Stomach smooth muscle (tissue), 2 donors: ENCODE results near the gene TRMT10C.
A peak's percentile ranks its signal among the peaks of the same experiment; 100 is the strongest.
"Not testable (repeated sequence)": the region's sequence is repeated elsewhere in the genome, so short reads cannot be mapped to it uniquely, and the experiment has no call there.

ENCODE experiments used
- H3K27ac ChIP-seq: one replicate; pipeline ENCODE4 v1.7.0; 2013; ENCODE audit warnings: mild to moderate bottlenecking, low read length, inconsistent platforms
- H3K27me3 ChIP-seq, 2 donors: one replicate each; pipeline ENCODE4 v1.7.0; 2013; ENCODE audit warnings: low read length in 2 of 2; ENCODE audit not compliant: insufficient read depth in 2 of 2, control insufficient read depth in 1 of 2
- H3K36me3 ChIP-seq, 2 donors: one replicate each; pipeline ENCODE4 v1.7.0; 2013; ENCODE audit warnings: low read length in 2 of 2; ENCODE audit not compliant: control insufficient read depth in 2 of 2, insufficient read depth in 2 of 2
- H3K4me1 ChIP-seq: one replicate; pipeline ENCODE4 v1.7.0; 2013; ENCODE audit warnings: low read length; ENCODE audit not compliant: control insufficient read depth, insufficient read depth
- H3K4me3 ChIP-seq, 2 donors: one replicate each; pipeline ENCODE4 v1.7.0; 2013; ENCODE audit warnings: low read length in 2 of 2
- H3K9ac ChIP-seq, 2 donors: one replicate each; pipeline ENCODE4 v1.7.0; 2013; ENCODE audit warnings: low read length in 2 of 2, mild to moderate bottlenecking in 1 of 2
- H3K9me3 ChIP-seq, 2 donors: one replicate each; pipeline ENCODE4 v1.7.0; 2013; ENCODE audit warnings: low read length in 2 of 2; ENCODE audit not compliant: control insufficient read depth in 2 of 2
- donor health status: healthy.
- donor health status: Pancreatic carcinoma.

TRMT10C gene

DNA sequence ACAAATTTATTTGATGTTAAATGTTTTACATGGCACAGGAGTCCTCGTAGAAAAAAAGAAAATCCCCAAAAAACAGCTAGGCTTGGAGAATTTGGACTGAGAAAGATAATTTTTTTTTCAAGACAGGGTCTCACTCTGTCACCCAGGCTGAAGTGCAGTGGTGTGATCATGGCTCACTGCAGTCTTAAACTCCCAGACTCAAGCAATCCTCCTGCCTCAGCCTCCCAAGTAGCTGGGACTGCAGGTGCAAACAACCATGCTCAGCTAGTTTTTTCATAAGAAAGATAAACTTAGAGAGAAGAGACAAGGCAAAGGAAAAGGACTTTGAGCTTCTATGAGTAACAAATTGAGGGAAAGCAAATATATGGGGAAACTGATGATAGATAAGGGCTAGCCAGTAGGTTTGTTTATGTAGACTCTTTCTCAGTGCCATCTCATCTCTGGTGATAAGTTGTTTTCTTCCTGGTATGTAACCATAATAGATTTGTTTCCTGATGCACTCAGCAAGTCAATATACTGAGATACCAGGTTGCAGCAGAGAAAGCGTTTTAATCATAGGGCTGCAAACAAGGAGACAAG lies 13.1 kb upstream of the TRMT10C start:
- H3K4me1 ChIP-seq = no peaks in the 10 kb centered on the region
- H3K9ac ChIP-seq = no peak overlapping the region
- no peaks in the 10 kb centered on the region for H3K9me3 ChIP-seq
- H3K4me3 ChIP-seq = no peak overlapping the region
- H3K36me3 ChIP-seq = no peaks in the 10 kb centered on the region
- no peak overlapping the region for H3K27ac ChIP-seq
- H3K27me3 ChIP-seq = no peaks in the 10 kb centered on the region

DNA sequence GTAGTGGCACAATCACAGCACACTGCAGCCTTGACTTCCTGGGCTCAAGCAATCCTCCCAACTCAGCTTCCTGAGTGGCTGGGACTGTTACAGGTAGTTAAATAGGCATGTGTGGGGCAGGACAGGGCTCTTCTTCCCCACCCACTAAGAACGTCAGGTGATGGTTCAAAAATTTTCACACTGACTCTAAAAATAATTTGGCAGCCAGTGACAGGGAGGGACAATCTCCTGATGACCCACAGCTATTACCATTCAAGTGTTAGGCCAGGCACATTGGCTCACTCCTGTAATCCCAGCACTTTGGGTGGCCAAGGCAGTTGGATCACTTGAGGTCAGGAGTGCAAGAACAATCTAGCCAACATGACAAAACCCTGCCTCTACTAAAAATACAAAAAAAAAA lies 12.2 kb upstream of the TRMT10C start:
- no peaks in the 10 kb centered on the region for H3K36me3 ChIP-seq
- H3K27me3 ChIP-seq = no peaks in the 10 kb centered on the region
- H3K9ac ChIP-seq = no peak overlapping the region
- H3K9me3 ChIP-seq = no peaks in the 10 kb centered on the region
- no peak overlapping the region for H3K4me3 ChIP-seq
- H3K27ac ChIP-seq = no peak overlapping the region
- no peaks in the 10 kb centered on the region for H3K4me1 ChIP-seq

GRCh38 chr3:101551359-101552081 lies 10.1 kb upstream of the TRMT10C start:
- H3K36me3 ChIP-seq, H3K27me3 ChIP-seq, H3K4me1 ChIP-seq, H3K9ac ChIP-seq, H3K4me3 ChIP-seq, H3K27ac ChIP-seq, H3K9me3 ChIP-seq: not testable (repeated sequence)

DNA sequence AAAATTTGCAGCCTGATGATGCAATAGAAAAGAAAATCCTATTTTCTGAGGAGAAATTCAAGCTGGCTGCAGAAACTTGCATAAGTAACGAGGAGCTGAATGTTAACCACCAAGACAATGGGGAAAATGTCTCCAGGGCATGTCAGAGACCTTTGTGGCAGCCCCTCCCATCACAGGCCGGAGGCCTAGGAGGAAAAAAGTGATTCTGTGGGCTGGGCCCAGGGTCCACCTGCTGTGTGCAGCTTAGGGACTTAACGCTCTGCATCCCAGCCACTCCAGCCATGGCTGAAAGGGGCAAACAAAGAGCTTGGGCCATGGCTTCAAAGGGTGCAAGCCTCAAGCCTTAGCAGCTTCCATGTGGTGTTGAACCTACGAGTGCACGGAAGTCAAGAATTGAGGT lies 8.3 kb upstream of the TRMT10C start:
- not testable (repeated sequence) for H3K36me3 ChIP-seq, H3K9ac ChIP-seq, H3K4me3 ChIP-seq, H3K27ac ChIP-seq, H3K4me1 ChIP-seq, H3K27me3 ChIP-seq, H3K9me3 ChIP-seq

- no peak overlapping the region for H3K9ac ChIP-seq
- no peaks in the 10 kb centered on the region for H3K9me3 ChIP-seq
- H3K27ac ChIP-seq = no peak overlapping the region
- no peak overlapping the region for H3K4me3 ChIP-seq
- peaks cover 5 to 9% of the 10 kb centered on the region in 2 donors for H3K27me3 ChIP-seq
- no peaks in the 10 kb centered on the region for H3K4me1 ChIP-seq
- no peaks in the 10 kb centered on the region for H3K36me3 ChIP-seq
These were observed 5.6 kb upstream of the TRMT10C start for GRCh38 chr3:101556064-101556463.

DNA sequence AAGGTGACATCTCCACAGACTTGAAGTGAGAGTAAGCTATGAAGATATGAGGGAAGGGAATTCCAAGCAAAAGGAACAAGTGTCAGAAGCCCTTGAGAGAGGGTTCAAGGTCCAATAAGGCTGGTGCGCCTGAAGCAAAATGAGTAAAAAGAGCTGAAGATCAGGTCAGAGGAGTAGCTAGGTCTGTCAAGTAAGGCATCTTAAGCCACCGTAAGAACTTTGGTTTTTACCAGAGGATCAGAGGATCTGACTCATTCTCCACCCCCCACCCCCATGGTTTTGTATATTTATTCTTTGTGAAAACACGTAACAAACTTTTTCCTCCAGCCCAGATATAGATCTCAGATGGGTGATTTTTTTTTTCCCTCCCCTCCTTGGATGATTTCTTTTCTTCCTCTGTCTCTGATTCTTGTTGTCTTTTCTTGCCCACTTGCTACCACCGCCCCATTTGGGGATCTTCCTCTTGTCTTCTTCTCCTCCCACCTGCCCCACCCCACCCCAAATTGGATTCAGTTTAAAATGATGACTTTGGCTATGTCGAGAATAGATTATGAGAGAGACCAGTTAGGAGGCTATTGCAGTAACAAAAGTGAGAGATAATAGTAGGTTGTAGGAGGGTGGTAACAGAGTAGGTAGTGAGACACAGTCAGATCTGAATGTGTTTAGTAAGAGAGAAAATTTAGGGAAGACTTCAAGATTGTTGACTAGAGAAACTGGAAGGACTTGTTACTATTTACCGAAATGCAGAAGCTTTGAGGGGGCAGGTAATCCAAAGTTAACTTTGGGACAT lies 6.1 kb downstream of the TRMT10C start:
- peaks cover 4% of the 10 kb centered on the region for H3K4me1 ChIP-seq
- no peaks in the 10 kb centered on the region for H3K9me3 ChIP-seq
- H3K36me3 ChIP-seq = peaks cover 4 to 19% of the 10 kb centered on the region in 2 donors
- no peak overlapping the region for H3K4me3 ChIP-seq
- no peaks in the 10 kb centered on the region for H3K27me3 ChIP-seq
- no peak overlapping the region for H3K9ac ChIP-seq
- no peak overlapping the region for H3K27ac ChIP-seq

DNA sequence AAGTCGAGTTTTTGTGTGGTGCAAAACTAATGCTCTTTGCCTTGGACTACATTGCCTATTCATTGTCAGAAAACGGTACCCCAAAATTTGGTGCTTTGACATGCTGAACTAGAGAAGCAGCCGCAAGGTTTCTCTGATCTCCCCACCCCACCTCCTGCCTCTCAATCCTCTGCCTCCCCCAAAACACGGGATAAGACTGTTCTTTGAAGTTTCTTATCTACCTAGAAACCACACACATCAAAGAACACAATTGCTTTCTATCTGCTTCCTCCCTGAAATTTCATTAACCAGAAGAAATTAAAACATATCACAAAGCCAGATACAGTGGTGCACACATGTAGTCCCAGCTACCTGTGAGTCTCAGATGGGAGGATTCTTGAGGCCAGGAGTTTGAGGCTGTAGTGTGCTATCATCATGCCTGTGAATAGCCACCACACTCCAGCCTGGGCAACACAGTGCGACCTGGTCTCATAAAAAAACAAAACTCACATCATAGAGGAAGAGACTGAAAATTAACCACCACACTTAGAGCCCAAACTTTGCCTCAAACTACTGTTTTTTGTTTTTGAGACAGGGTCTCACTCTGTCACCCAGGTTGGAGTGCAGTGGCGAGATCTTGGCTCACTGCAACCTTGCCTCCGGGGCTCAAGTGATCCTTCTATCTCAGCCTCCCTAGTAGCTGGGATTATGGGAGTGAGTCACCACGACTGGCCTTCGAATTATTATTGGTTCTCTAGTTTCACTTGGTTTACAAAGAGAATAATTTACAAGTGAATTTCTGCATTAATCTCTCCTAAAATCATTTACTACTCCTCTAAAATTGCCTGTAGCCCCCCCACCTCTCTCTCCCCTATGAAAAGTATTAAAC lies 9.6 kb downstream of the TRMT10C start:
- H3K4me1 ChIP-seq = peaks cover 6% of the 10 kb centered on the region
- H3K27me3 ChIP-seq = no peaks in the 10 kb centered on the region
- H3K4me3 ChIP-seq = no peak overlapping the region
- H3K9me3 ChIP-seq = no peaks in the 10 kb centered on the region
- H3K36me3 ChIP-seq = peaks cover 4 to 9% of the 10 kb centered on the region in 2 donors
- no peak overlapping the region for H3K9ac ChIP-seq
- H3K27ac ChIP-seq = no peak overlapping the region

- Histone ChIP-seq H3K9me3 (no peaks in the 10 kb centered on the region), H3K9ac (peak within 1 kb of the TSS; percentile 99), H3K36me3 (peaks cover 0 to 3% of the 10 kb centered on the region in 2 donors), H3K4me3 (peak within 1 kb of the TSS; percentile 85 to 93), H3K4me1 (peaks cover 6% of the 10 kb centered on the region), H3K27me3 (no peaks in the 10 kb centered on the region), H3K27ac (peak within 1 kb of the TSS; percentile 90)
These were observed 12.1 kb downstream of the TRMT10C start, which contains the start of gene PCNP for GRCh38 chr3:101573449-101574387. TSS of gene PCNP (plus strand) at chr3:101574180. CDS start at chr3:101574216, 36 bp downstream.

- Histone ChIP-seq H3K4me1 (peaks cover 6% of the 10 kb centered on the region), H3K36me3 (peaks cover under 1 to 5% of the 10 kb centered on the region in 2 donors), H3K9ac (peak overlapping the region; percentile 99)
These were observed 12.9 kb downstream of the TRMT10C start for GRCh38 chr3:101574388-101575112.

More at GRCh38 chr3:101574388-101575112, 12.9 kb downstream of the TRMT10C start:
- Histone ChIP-seq H3K27ac (peak overlapping the region; percentile 90), H3K9me3 (no peaks in the 10 kb centered on the region), H3K27me3 (no peaks in the 10 kb centered on the region), H3K4me3 (peak overlapping the region; percentile 83 to 93)
